Fibroblast of villous mesenchyme (primary cell): Measurements from ENCODE around the gene GPC6. TPM values are rescaled to one million over a fixed set of nuclear protein-coding genes. Genes with fewer than 3 reads are reported as not detected.

Experiments used
- DNase-seq: peaks from one replicate; pipeline ENCODE4 v3.0.0-alpha.2; 2010; ENCODE audit warnings: low read depth
- H3K4me3 ChIP-seq: 2 replicates; pipeline ENCODE4 v1.5.1; 2011; ENCODE audit warnings: low read depth, mild to moderate bottlenecking, low read length
- CTCF ChIP-seq: IDR thresholded peaks from 2 replicates; pipeline ENCODE4 v1.5.1; 2012; ENCODE audit warnings: low read depth, mild to moderate bottlenecking, low read length; ENCODE audit not compliant: insufficient read depth
- total RNA-seq: library from RNA; depleted of rRNA; stranded (reverse); fragments of >200 nt; gene quantifications from 2 replicates; pipeline ENCODE4 v1.2.3, GENCODE V29; 2012

The GPC6 gene
- total RNA-seq, 1 donor, result 6.0 TPM

GRCh38 chr13:93744886-93745285 is 518.3 kb downstream of the GPC6 start:
- no peak overlapping the region for H3K4me3 ChIP-seq
- TF ChIP-seq CTCF, result no peak
- DNase-seq, result no peak

- TF ChIP-seq CTCF, result no peak
- peak; percentile 23 for DNase-seq
These were observed 519.3 kb downstream of the GPC6 start for GRCh38 chr13:93745884-93746283.

DNA sequence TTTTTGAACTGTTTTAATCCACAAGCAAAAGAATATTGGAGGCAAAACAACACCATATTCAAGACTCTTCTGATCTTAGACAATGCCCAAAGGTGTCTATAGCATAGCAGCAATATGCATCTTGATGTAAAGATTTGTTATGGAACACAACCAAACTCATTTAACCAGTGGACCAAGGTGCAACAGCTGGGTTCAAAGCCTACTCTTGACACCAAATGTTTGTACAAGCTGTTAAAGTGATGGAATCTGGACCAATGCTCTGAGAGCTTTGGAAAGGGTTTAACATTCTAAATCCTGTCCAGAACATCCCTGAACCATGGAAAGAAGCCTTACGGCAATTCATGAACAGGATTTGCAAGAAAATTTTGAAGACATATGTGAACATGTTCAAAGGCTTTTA is 520.0 kb downstream of the GPC6 start:
- no peak for DNase-seq
- no peak overlapping the region for H3K4me3 ChIP-seq
- TF ChIP-seq CTCF, result no peak

More at GRCh38 chr13:93745884-93746283, 519.3 kb downstream of the GPC6 start:
- H3K4me3 ChIP-seq, result no peak overlapping the region

DNA sequence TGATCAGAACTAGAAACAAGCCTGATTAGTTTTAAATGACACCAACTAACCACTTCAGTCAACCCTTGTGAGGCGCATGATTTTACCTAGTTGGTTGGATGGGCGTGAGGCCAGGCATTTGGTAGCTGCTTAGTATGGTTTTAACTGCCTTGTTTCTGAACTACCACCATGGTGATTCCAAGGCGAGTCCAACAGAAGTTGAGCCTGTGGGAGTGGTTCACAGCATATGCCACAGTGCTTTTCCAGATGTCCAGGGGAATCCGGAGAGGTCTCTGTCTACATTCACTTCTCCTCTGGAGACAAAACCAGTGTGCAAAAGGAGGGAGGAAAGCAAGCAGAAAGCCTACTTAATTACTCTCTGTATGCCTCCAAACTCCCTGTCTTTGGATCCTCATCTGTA is 524.1 kb downstream of the GPC6 start:
- H3K4me3 ChIP-seq, result no peak overlapping the region
- TF ChIP-seq CTCF, result no peak
- DNase-seq, result no peak

GRCh38 chr13:93751117-93751516 is 524.5 kb downstream of the GPC6 start:
- H3K4me3 ChIP-seq, result no peak overlapping the region
- TF ChIP-seq CTCF, result no peak
- DNase-seq, result no peak

DNA sequence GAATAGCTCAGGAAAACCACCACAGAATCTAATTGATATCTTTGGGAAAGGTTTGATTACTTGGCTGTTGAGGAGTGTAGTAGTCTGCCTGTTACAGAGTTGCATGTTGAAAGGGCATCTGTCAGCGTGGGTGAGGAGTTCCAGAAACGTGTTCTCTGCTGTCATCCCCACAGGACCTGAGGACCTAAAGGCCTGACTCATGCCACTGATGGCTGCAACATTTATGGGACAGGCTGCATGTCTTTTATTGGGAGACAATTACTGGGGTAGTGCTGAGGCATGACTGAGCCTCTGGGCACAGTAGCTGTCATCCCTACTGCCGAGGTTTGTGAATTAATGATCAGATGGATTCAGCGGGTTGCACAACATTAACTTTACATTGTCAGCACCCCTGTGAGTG is 525.9 kb downstream of the GPC6 start:
- DNase-seq, result no peak
- TF ChIP-seq CTCF, result no peak
- H3K4me3 ChIP-seq, result no peak overlapping the region

DNA sequence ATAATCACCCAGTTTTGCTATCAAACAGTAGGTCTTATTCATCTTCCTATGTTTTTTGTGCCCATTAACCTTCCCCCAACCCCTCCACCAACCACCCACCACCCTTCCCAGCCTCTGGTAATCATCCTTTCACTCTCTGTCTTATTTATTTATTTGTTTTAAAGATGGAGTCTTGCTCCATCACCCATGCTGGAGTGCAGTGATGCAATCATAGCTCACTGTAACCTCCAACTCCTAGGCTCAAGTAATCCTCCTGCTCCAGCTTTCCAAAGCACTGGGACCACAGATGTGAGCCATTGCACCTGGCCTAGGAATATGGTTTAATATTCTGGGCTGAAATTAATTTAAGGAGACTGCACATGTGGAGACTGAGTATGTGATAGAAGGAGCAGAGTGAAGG is 527.0 kb downstream of the GPC6 start:
- no peak overlapping the region for H3K4me3 ChIP-seq
- TF ChIP-seq CTCF, result no peak
- DNase-seq, result peak; percentile 11
